HG03045 (cell line): ENCODE results near the gene TANGO2.

Source experiments
- ATAC-seq: cut with Tn5 transposase; IDR thresholded peaks from one replicate; pipeline ENCODE4 v1.9.1; 2021; ENCODE audit warnings: mild to moderate bottlenecking, moderate library complexity; ENCODE audit not compliant: unreplicated experiment

Gene TANGO2

GRCh38 chr22:20083157-20083890 is 62.4 kb downstream of the TANGO2 start:
- no peak for ATAC-seq

GRCh38 chr22:20083891-20084546 is 63.1 kb downstream of the TANGO2 start:
- ATAC-seq, result no peak

GRCh38 chr22:20084547-20085413 is 63.9 kb downstream of the TANGO2 start:
- ATAC-seq, result no peak

- ATAC-seq, result no peak
Observed at GRCh38 chr22:20085651-20086050, 64.7 kb downstream of the TANGO2 start.

- ATAC-seq, result no peak
Observed at GRCh38 chr22:20086101-20086599, 65.2 kb downstream of the TANGO2 start.

- ATAC-seq, result no peak
Observed at GRCh38 chr22:20086763-20087162, 65.9 kb downstream of the TANGO2 start.

GRCh38 chr22:20087319-20088262 is 66.7 kb downstream of the TANGO2 start:
- no peak for ATAC-seq

- no peak for ATAC-seq
Observed at GRCh38 chr22:20088263-20088648, 67.3 kb downstream of the TANGO2 start.

GRCh38 chr22:20089226-20089976 is 68.5 kb downstream of the TANGO2 start:
- no peak for ATAC-seq

GRCh38 chr22:20089977-20090729 is 69.2 kb downstream of the TANGO2 start:
- no peak for ATAC-seq

- no peak for ATAC-seq
Observed at GRCh38 chr22:20090730-20091240, 69.9 kb downstream of the TANGO2 start.

GRCh38 chr22:20091690-20092476 is 71.0 kb downstream of the TANGO2 start:
- ATAC-seq, result no peak

- ATAC-seq, result no peak
Observed at GRCh38 chr22:20092477-20092854, 71.6 kb downstream of the TANGO2 start.

- ATAC-seq, result no peak
Observed at GRCh38 chr22:20093418-20094196, 72.7 kb downstream of the TANGO2 start.

- ATAC-seq, result no peak
Observed at GRCh38 chr22:20094197-20094807, 73.4 kb downstream of the TANGO2 start.

- ATAC-seq, result no peak
Observed at GRCh38 chr22:20095521-20095920, 74.6 kb downstream of the TANGO2 start.
